ENCODE measurements around the gene TECTA.
"Not testable (repeated sequence)": the region's sequence is repeated elsewhere in the genome, so short reads cannot be mapped to it uniquely, and the experiment has no call there.

TECTA gene

DNA sequence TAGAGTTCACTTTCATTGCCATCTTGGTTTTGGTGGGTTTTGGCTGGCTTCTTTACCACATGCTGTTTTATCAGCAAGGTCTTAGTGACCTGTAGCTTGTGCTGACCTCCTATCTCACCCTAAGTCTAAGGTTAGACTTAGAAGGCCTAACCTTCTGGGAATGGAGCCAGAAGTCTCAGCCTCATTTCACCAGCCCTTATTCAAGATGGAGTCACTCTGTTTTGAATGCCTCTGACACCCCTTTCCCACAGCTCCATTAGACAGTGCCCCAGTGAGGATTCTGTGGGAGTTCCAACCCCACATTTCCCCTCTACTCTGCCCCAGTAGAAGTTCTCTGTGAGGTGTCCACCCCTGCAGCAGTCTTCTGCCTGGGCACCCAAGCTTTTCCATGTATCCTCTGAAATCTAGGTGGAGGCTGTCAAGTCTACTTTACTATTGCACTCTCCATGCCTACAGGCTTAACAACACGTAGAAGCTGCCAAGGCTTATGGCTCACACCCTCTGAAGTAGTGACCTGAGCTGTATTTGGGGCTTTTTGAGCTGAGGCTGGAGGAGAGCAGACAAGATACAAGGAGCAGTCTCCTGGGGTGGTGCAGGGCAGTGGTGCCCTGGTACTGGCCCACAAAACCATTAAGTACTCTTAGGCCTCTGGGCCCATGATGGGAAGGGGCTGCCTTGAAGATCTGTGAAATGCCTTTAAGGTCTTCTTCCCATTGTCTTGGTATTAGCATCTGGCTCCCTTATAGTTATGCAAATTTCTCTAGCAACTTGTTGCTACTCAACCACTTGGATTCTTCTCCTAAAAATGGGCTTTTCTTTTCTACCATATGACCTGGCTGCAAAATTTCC, 125.6 kb downstream of the TECTA start:
- DNase-seq: no peak

DNA sequence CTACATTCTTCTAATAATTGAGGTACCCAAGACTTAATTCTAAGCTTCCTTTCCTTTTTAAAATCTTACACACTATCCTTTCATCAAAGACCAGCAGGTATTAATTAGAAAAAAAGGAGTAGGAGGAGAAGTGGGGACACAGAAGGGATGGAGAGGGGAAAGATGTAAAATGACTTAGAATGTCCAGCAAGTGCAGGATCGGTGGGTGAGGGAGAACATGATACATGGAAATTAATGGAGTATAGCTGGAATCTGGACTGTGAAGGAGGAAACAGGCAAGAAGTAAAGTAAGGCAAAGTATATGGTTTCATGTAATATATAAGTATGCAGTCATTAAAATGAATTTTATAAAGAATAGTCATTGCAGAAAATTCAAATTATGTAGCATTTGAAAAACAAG, 127.8 kb downstream of the TECTA start:
- no peak for DNase-seq

GRCh38 chr11:121229495-121230215, 128.6 kb downstream of the TECTA start:
- no peak for DNase-seq

- no peak for DNase-seq
Measured at GRCh38 chr11:121231576-121232278, 130.7 kb downstream of the TECTA start.

DNA sequence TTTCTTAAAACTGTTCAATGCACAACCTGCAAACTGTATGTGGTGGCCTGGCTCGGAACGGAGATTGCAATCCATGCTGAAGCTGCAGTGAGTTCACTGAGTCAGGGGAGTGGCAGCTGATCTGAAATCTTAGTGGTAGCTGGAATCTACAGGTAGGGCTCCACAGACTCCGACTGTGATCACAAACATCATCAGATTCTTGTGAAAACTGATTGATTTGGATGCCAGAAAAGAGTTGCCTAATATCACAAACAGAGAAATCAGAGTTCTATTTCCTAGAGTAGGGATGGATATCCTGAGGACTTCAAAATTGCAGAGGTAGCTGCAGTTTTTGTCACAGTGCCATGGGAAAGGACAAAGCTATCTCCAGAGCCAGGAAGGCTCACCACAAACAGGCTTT, 134.0 kb downstream of the TECTA start:
- no peak for DNase-seq

- no peak for DNase-seq
Measured at GRCh38 chr11:121236115-121237001, 135.3 kb downstream of the TECTA start.

DNA sequence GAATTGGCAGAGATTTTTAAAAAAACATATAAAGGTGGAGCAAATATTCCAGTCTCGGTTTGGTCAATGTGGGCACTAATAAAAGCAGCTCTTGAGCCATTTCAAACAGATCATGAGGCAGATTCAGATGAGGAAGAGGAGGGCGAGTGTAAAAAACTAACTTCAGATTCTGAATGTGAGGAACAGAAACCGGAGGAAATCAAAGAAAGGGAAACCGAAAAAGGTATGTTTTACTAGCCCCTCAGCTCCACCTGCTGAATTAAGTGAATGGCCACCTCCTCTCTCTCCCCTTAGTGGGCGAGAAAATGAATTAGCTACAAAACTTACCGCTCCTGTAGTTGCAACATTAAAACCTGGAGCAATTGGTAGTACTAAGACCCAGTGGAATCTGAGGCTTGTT, 136.2 kb downstream of the TECTA start:
- not testable (repeated sequence) for DNase-seq

- no peak for DNase-seq
Measured at GRCh38 chr11:121237686-121238658, 136.9 kb downstream of the TECTA start.

- DNase-seq: no peak
Measured at GRCh38 chr11:121238956-121239355, 137.9 kb downstream of the TECTA start.

DNA sequence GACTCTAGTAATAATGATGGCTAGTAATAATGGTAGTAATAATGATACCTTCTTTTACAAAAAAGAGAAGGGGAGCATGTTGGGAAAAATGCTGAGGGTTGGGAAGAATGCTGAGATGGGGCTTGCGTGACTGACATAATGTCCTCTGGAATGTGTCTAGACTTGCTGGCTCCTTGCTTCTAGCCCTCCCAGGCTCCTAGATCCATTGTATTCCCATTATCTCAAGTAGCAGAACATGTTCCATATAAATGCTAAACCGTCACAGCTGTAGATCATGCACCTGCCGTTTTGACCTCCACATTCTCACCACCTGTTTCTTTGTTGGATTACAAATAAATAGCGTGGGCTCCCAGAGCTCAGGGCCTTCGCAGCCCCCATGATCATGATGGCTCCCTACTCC, 139.0 kb downstream of the TECTA start:
- DNase-seq: not testable (repeated sequence)

DNA sequence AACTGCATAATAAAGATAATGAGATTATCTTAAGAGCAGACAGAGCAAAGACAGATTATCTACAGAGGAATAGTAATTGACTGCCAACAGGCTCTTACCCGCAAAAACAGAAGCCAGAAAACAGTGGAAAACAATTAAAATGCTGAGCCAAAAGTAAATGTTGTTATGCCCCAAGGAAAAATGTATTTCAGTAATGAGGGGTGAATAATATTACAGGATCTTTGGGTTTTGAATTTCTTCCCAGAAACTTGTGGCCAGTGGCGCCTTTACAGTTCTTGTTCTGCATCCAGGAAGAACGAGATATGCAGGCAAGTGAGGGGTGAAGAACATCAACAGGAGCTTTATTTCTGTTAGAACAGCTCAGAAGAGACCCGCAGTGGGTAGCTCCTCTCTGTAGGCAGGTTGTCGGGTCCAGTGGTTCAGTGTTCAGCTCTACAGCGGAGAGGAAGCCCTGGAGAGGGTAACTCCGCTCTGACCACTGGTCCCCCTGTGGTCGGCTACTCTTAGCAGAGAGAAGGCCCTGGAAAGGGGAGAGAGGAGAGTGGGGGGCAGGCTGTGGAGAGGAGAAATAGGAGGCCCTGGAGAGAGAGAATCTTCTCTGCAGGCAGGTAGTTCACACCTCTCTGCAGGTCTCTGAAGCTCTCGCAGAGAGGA, 139.7 kb downstream of the TECTA start:
- no peak for DNase-seq
